ENCODE data around the gene TMEM51. TPM values are rescaled to one million over a fixed set of nuclear protein-coding genes. Genes with fewer than 3 reads are reported as not detected.

TMEM51 gene
- polyA plus RNA-seq, 3 donors = 2.8 to 17.9 (median 3.6) TPM

DNA sequence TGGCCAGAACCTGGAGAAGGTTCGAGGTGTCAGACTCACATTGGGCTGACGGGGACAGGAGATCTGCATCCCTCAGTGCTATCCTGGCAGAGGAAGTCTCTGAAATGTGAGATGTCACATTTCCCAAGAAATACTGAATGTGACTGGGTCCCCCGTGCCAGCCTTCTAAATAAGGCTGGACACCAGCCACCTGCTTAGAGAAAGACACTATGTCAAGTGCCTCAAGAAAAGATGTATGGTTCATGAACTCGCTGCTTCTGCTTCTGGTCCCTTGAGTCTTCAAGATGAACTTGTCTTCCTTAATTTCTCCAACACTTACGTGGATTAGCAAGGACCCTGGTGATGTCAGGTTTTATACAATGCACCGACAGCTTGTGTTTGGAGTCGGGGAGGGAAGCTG is 51.4 kb downstream of the TMEM51 start:
- 80 to 94% (median 93%) methylated on average over 7 of the region's 7 CpGs for WGBS, 3 donors
- H3K27ac ChIP-seq (ENCODE audit: low read depth, low read length) = no peak overlapping the region

DNA sequence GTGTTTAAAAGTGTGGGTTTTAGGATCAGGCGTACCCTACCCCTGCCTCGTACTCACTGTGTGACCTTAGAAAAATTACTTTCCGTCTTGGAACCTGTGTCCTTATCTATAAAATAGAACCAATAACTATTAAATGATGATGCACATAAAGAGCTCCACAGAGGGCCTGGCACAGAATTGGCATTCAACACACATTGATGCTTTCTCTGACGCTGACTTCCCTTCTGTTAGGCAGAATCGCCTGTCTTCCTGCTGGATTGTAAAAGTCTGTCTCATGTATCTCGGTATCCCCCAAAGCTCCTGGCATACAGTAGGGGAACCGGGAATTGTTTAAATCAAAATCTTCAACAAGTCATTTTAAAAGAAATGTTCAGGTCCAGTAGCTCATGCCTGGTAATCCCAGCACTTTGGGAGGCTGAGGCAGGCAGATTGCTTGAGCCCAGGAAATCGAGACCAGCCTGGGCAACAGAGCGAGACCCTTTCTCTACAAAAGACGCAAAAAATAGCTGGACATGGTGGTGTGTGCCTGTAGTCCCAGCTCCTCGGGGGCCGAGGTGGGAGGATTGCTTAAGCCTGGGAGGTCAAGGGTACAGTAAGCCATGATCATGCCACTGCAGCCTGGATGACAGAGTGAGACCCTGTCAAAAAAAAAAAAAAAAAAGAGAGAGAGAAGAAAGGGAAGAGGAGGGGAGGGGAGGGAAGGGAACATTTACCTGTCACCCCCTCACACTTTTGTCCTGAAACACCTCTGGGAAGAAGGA is 52.2 kb downstream of the TMEM51 start:
- no peak overlapping the region for H3K27ac ChIP-seq (ENCODE audit: low read depth, low read length)
- WGBS, 3 donors = 64 to 92% (median 89%) methylated on average over 12 of the region's 12 CpGs

DNA sequence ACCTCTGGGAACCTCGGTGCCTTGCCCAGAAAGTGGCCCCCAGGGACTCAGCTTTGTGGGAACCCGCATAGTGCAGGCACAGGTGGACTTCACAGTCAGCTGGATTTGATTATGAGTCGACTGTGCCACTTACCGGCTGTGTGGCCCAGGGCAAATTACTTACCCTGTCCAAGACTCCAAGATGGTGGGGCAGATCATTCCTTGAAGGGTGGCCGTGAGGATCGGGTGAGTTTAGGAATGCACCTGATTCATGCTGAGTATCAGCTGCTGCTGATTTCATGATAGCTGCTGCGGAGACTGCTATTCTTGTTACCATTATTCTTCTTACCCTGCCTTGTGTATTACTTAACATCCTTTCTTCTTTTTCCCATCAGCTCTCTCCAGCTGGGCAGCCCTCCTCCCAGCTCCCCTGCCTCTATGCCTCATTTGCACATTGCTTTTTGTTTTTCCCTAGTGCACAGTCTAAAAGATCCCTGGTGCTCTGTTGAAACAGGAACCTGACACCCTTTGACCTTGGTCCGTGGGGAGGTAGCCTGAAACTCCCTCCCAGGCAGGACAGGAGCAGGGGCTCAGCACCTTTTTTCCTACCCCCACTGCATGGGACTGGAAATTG is 53.0 kb downstream of the TMEM51 start:
- 28 to 74% (median 71%) methylated on average over 8 of the region's 8 CpGs for WGBS, 3 donors
- H3K27ac ChIP-seq (ENCODE audit: low read depth, low read length) = no peak overlapping the region

DNA sequence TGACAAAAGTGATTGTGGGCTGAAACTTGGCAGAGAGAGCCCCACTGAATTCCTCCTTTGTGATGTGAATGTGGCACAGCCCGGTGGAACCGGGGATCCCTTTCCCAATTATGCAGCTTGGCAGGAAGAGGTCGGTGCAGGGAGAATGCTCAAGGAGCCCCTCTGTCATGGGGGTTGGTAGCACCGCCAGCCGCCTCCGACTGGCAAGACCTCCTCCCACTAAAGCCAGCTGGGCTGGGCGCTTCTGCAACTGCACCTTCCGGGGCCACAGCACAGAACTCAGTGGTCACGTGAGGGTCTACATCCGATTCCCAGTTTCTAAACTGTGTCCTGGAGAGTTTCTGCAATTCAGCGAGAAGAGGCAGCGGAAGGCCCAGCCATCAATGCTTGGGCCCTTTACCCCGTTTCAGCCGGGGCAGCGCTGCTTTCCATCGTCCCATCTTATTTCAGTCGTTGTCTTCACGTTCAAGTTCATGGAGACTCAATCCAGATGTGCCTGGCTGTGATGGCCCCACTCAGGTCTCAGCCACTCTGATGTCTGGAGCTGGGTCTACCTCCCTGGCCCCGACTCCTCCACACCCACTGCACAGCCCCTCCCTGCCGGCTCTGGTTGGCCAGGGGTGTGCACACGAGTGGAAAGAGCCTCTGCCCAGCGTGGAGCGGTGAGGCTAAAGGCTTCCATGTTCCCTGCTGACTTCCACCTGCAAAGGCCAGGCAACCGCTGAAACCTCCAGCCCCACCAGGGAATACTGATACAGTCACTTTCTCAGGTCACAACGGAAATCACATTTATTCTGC is 53.7 kb downstream of the TMEM51 start:
- H3K27ac ChIP-seq (ENCODE audit: low read depth, low read length) = no peak overlapping the region
- 48 to 83% (median 81%) methylated on average over 25 of the region's 25 CpGs for WGBS, 3 donors

DNA sequence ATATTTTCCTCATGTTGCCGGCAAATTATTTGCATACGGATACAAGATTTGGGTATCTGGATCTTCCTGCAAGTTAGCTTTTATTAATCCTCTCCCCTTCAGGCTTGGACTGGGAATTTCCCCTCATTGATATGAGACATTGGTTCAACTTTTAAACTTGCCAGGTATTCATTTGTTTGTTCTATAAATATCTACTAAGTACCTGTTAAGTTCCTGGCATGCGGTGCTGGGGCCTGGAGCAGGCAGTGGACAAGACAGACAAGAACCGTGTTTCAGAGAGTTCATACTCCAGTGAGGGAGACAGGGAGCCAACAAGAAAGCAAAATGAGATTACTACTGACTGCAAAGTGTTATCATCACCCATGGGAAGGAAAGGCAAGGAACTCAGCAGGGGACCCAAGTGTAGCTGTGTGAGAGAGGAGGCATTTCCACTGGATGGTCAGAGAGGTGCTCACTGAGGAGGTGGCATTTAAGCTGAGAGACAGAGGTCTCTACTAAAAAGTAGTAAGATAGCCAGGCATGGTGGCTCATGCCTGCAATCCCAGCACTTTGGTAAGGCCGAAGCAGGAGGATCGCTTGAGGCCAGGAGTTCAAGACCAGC is 54.4 kb downstream of the TMEM51 start:
- H3K27ac ChIP-seq (ENCODE audit: low read depth, low read length) = no peak overlapping the region
- WGBS, 3 donors = 44 to 91% (median 85%) methylated on average over 6 of the region's 6 CpGs

DNA sequence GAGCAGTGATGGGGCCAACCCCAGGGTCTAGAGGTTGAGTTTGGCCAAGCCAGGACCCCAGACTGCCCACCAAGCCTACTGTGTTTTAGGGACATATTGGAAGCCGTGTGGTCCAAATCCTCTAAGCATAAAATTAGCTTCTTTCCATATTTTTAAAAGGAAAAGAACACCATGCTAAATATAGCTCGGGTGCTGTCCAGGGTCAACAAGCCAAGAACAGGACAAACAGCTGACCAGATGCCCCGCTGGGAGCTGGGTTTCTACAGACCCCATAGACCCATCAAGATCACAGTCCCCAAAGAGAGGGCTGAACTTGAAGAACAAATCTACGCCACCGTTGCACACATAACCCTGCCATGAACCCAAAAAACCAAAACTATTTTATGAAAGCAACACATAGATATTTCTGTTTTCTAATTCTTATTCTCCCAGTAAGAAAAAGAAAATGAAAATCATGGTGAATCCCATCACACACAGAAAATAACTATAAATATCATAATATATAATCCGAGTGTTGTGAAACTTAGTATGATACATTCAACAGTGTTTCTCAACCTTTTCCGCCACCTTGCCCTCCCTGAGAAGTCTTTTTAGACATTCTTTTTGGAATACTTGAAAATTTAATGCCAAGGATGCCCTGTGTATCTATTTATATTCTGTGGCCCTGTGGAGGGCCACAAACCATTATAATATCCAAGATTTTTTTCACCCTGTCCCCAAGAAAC is 57.3 kb downstream of the TMEM51 start:
- WGBS, 3 donors = 71 to 80% (median 79%) methylated on average over 7 of the region's 7 CpGs
- no peak overlapping the region for H3K27ac ChIP-seq (ENCODE audit: low read depth, low read length)

DNA sequence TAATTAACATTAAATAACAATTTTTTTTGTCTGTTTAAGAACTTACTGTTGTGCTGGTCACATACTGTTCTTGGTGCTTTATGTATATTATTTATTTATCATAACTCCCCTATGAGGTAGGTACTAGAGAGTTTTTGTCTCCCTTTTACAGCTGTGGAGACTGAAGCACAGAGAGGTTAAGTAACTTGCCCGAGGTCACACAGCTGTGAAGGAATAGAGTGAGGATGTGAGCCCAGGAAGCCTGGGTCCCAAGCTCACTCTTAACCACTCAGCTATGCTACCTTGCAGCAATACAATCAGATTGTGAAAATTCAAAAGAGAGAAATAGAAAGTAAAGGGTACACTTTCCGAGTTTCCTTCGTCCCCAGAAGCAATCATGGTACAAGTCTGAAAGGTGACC is 57.9 kb downstream of the TMEM51 start:
- no peak overlapping the region for H3K27ac ChIP-seq (ENCODE audit: low read depth, low read length)
- 79 to 93% (median 90%) methylated on average over 3 of the region's 3 CpGs for WGBS, 3 donors

DNA sequence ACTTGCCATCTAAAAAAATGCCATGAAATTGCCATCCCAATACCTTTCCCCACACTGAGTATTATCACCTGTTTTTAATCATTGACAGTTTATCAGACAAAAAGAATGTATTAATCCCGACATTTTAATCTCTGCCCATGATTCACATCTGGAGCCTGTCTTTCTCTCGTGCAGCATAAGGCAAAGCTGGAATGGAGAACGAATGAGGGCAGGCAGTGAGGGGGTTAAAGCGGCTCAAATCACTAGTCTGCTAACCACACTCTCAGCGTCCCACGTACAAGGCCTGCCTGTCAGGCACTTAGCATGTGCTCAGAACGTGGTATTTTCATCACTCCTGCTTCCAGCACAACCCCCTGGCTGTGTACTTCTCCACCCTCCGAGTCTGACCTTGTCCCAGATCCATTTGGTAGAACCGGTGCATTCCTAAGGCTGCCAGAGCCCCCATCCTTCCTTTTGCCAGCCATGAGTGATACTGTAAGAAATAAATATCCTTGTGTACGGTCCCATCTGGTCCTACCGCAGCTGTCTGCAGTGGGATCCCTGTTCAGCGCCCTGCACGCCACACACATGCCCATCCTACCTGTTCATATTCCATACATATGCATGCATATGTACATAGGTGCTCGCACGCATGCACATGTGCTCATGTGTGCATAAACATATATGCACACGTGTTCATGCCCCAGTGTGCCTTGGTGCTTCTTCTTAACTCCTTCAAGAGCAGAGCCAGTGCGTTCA is 58.8 kb downstream of the TMEM51 start:
- H3K27ac ChIP-seq (ENCODE audit: low read depth, low read length) = no peak overlapping the region
- WGBS, 3 donors = 55 to 83% (median 81%) methylated on average over 17 of the region's 17 CpGs

DNA sequence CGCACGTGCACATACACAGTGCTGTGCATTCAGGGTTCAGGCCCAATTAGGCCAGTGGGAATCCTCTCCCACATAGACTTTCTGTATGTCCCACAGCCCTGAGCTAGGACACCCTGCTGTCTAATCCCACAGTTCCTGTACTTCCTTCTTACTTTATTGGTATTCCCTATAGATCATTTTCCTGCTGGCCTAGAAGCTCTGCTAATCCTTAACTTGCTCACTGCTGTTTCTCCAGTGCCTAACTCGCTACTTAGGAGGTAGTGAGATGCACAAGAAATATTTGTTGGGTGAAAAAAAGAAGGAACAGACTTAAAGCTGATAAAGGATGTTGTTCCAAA is 59.4 kb downstream of the TMEM51 start:
- no peak overlapping the region for H3K27ac ChIP-seq (ENCODE audit: low read depth, low read length)
- WGBS, 3 donors = 76 to 86% (median 77%) methylated on average over 3 of the region's 3 CpGs

DNA sequence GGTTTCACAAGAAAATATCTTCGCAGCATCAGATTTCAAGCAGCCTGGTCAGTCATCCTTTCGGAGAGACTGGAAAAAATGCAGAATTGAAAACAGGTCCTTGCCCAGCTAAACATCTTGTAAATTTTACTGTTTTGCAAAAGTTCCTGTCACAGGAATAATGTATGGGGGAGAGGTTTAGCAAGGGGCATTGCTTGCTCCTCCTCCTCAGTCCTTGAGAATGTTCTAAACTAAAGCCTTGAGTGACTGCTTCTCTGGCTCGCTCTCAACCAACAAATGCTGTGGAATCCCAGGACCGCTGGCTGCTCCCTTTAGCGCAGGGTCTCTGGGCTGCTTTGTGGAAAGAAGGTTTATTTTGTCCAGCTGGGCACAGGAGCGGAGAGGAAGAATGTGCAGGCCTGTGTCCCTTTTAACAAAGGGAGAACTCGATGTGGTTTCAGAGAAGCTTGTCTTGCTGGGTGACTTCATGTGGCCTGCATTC is 59.8 kb downstream of the TMEM51 start:
- no peak overlapping the region for H3K27ac ChIP-seq (ENCODE audit: low read depth, low read length)
- WGBS, 3 donors = 49 to 71% (median 56%) methylated on average over 7 of the region's 7 CpGs

DNA sequence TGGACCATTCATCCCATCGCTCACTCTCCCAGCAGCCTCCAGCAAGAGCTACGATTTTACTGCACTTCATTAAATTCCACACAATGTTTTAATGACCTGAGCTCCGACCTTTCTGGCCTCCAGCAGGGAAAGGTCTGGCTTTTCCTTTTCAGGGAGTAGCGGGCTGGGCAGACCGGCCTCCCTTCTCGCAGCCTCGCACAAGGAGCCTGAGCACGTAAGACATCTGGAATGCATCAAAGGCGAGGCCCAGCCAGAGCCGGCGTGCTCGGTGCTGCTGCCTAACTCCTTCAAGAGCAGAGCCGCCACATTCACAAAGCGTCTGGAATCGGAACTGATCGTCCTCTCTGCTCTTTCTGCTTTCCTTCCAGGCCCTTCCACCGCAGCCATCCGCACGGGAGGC is 61.0 kb downstream of the TMEM51 start:
- H3K27ac ChIP-seq (ENCODE audit: low read depth, low read length) = no peak overlapping the region
- WGBS, 3 donors = 50 to 87% (median 66%) methylated on average over 19 of the region's 19 CpGs

DNA sequence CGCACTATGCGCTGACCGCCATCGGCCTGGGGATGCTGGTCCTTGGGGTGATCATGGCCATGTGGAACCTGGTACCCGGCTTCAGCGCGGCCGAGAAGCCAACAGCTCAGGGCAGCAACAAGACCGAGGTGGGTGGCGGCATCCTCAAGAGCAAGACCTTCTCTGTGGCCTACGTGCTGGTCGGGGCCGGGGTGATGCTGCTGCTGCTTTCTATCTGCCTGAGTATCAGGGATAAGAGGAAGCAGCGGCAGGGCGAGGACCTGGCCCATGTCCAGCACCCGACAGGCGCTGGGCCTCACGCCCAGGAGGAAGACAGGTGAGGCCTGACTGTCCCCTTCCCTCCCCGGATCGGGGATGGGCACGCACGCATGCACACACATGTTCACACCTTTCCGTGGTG is 61.6 kb downstream of the TMEM51 start:
- WGBS, 3 donors = 78 to 87% (median 80%) methylated on average over 23 of the region's 23 CpGs
- no peak overlapping the region for H3K27ac ChIP-seq (ENCODE audit: low read depth, low read length)

DNA sequence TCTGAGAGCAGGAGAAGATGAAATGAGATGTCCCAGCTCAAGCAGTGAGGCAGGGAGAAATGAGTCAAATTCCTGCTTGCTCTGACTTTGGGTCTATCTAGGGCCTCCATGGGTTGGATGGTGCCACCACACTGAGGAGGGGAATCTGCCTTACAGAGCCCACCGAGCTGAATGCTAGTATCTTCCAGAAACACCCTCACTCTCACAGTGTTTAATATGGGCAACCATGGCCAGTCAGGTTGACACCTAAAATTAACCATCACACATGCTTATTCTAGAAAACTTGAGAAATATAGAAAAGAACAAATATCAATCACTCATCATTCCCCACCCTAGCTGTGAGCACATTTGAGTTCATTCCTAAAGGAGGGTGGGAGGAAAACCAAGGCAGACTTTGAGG is 64.1 kb downstream of the TMEM51 start:
- WGBS, 3 donors = 100% methylated on average over 1 of the region's 1 CpG
- no peak overlapping the region for H3K27ac ChIP-seq (ENCODE audit: low read depth, low read length)

DNA sequence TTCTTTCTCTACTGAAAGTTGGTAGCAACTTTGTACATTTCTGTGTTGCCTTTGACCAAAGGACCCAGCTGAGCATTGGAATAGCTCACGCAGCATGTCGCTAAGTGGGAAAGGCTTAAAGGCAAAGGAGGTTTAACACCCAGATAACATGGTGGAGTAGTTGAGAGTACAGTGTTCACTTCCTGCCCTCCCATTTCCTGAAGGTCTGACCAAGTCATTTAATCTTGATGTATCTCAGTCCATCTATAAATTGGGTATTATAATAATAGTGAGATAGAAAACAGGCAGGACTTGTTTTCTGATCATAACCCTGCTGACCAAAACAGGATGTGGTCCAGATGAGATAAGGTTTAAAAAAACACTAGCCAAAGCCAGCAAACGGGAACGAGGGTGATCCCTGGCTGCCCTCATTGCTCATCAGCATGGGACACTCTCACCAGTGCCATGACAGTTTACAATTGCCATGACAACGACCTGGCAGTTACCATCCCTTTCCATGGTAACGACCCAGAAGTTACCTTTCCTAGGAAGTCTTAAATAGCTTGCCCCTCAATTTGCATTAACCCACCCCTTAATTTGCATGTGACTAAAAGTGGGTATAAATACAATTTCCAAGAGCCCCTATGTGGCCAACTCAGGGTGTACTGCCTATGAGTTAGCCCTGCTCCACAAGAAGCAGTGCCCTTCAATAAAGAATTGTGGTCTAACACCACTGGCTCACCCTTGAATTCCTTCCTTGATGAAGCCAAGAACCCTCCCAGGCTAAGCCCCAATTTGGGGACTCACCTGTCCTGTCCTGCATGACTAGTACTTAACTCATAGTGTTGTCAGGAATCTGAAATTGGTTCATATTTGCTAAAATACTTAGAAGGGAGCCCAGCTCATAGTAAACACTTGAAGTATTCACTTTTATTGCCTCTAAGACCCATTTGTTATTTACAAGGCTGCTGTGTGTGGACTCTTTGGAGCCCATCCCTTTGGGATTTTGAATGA is 65.0 kb downstream of the TMEM51 start:
- H3K27ac ChIP-seq (ENCODE audit: low read depth, low read length) = no peak overlapping the region
- WGBS, 3 donors = 59 to 62% (median 61%) methylated on average over 6 of the region's 6 CpGs

DNA sequence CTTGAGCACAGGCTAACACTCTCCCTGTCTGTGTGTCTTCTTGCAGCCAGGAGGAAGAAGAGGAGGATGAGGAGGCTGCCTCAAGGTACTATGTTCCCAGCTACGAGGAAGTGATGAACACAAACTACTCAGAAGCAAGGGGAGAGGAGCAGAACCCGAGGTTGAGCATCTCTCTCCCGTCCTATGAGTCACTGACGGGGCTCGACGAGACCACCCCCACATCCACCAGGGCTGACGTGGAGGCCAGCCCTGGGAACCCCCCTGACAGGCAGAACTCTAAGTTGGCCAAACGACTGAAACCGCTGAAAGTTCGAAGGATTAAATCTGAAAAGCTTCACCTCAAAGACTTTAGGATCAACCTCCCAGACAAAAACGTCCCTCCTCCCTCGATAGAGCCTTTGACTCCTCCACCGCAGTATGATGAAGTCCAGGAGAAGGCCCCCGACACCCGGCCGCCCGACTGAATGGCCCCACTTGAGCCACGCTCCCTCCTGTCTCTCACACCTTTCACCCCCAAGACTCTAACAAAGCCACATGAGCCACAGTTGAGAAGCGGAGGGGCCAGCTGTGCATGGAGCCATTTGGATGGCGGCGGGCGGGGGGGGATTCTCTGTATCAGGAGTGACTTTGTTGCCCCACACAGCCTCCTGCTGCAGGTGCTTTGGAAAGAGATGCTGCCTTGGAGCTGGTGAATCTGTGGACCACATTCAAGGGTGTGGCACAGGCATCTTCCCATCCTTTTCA is 65.9 kb downstream of the TMEM51 start:
- H3K27ac ChIP-seq (ENCODE audit: low read depth, low read length) = no peak overlapping the region
- WGBS, 3 donors = 93 to 94% (median 94%) methylated on average over 22 of the region's 22 CpGs

DNA sequence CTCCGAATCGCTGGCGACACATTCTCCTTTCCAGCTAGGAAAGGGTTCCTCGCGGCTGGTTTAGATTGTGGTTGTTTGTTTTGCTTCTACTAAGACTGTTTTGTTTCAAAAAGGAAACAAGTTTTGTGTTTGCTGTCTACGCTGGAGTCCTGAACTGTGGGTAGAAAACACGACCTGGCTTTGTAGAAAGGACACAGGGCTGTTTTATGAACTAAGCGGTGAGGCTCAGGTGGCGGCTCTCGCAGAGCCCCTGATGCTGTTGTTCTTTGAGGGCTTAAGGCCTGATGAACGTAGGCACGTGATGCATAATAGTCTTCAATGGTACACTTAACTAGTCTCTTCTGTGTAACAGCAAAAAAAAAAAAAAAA is 66.5 kb downstream of the TMEM51 start:
- 80 to 90% (median 87%) methylated on average over 12 of the region's 12 CpGs for WGBS, 3 donors
- no peak overlapping the region for H3K27ac ChIP-seq (ENCODE audit: low read depth, low read length)

All from adipose tissue (tissue), 3 donors.